ENCODE measurements around the gene ADCY7.

Gene ADCY7

DNA sequence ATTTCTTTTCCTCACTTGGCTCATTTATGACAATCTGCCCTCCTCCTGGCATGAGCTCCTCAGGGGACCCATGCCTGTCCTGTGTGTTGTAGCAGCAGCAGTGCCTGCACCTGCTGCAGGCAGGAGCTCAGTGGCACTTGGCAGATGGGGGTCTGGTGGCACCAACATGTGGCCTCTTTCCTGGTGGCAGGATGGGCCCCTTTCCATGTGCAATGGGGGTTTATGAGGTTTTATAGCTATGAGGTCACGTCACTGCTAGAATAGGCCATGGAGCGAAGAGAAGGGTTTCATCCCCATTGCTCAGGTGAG is 7.0 kb downstream of the ADCY7 start:
- H3K4me1 ChIP-seq (ENCODE audit: control insufficient read depth in 2 of 2, insufficient read depth in 2 of 2, low read length in 2 of 2): peaks cover 2 to 9% of the 10 kb centered on the region in 2 donors
- H3K27me3 ChIP-seq (ENCODE audit: control insufficient read depth in 2 of 2, insufficient read depth in 2 of 2, low read length in 2 of 2): no peaks in the 10 kb centered on the region

DNA sequence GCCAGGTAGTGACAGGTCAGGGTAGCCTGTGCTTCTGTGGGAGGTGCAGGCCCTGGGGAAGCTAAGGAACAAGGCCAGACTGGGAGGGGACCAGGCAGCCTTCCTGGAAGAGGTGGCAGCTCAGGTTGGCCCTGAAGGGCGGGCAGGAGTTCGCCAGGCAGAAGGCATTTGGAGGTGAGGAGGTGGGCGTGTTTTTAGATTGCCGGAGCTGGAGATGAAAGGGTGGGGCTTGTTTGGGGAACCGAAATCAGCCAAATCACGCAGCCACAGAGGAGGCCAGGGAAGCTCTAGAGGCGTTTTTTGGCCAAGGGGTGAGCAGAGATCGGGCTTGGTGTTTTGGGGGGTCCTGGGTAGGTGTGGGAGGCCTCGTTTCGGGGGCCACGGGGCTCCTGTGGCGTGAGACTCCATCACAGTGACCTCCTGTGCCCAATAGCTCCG is 7.6 kb downstream of the ADCY7 start:
- H3K4me1 ChIP-seq (ENCODE audit: control insufficient read depth in 2 of 2, insufficient read depth in 2 of 2, low read length in 2 of 2): peaks cover 2 to 7% of the 10 kb centered on the region in 2 donors

More for the DNA sequence above, 7.0 kb downstream of the ADCY7 start:
- Histone ChIP-seq H3K27ac (ENCODE audit: low read depth in 2 of 2, low read length in 2 of 2) (peak overlapping the region in 1 of 2 donors; percentile 84), H3K4me3 (ENCODE audit: low read length in 2 of 2) (peak overlapping the region in 1 of 2 donors; percentile 66), H3K9me3 (ENCODE audit: control insufficient read depth in 2 of 2, low read length in 2 of 2) (no peaks in the 10 kb centered on the region), H3K36me3 (ENCODE audit: control insufficient read depth in 2 of 2, insufficient read depth in 2 of 2, low read length in 2 of 2) (no peaks in the 10 kb centered on the region), H3K9ac (ENCODE audit: low read depth in 1 of 2, low read length in 2 of 2) (no peak overlapping the region)

GRCh38 chr16:50274326-50275097 is 8.2 kb downstream of the ADCY7 start:
- peak overlapping the region; percentile 55 to 84 for H3K27ac ChIP-seq (ENCODE audit: low read depth in 2 of 2, low read length in 2 of 2)
- peaks cover 5 to 10% of the 10 kb centered on the region in 2 donors for H3K4me1 ChIP-seq (ENCODE audit: control insufficient read depth in 2 of 2, insufficient read depth in 2 of 2, low read length in 2 of 2)
- H3K9ac ChIP-seq (ENCODE audit: low read depth in 1 of 2, low read length in 2 of 2): peak overlapping the region; percentile 38 to 70
- no peaks in the 10 kb centered on the region for H3K27me3 ChIP-seq (ENCODE audit: control insufficient read depth in 2 of 2, insufficient read depth in 2 of 2, low read length in 2 of 2)
- no peaks in the 10 kb centered on the region for H3K36me3 ChIP-seq (ENCODE audit: control insufficient read depth in 2 of 2, insufficient read depth in 2 of 2, low read length in 2 of 2)
- no peaks in the 10 kb centered on the region for H3K9me3 ChIP-seq (ENCODE audit: control insufficient read depth in 2 of 2, low read length in 2 of 2)
- peak overlapping the region; percentile 39 to 66 for H3K4me3 ChIP-seq (ENCODE audit: low read length in 2 of 2)

More for the DNA sequence above, 7.6 kb downstream of the ADCY7 start:
- Histone ChIP-seq H3K9me3 (ENCODE audit: control insufficient read depth in 2 of 2, low read length in 2 of 2) (no peaks in the 10 kb centered on the region), H3K9ac (ENCODE audit: low read depth in 1 of 2, low read length in 2 of 2) (peak overlapping the region; percentile 38 to 52), H3K27me3 (ENCODE audit: control insufficient read depth in 2 of 2, insufficient read depth in 2 of 2, low read length in 2 of 2) (no peaks in the 10 kb centered on the region), H3K4me3 (ENCODE audit: low read length in 2 of 2) (peak overlapping the region; percentile 39 to 66), H3K27ac (ENCODE audit: low read depth in 2 of 2, low read length in 2 of 2) (peak overlapping the region; percentile 54 to 84), H3K36me3 (ENCODE audit: control insufficient read depth in 2 of 2, insufficient read depth in 2 of 2, low read length in 2 of 2) (no peaks in the 10 kb centered on the region)

- peak overlapping the region in 1 of 2 donors; percentile 84 for H3K27ac ChIP-seq (ENCODE audit: low read depth in 2 of 2, low read length in 2 of 2)
- peak overlapping the region; percentile 36 to 70 for H3K9ac ChIP-seq (ENCODE audit: low read depth in 1 of 2, low read length in 2 of 2)
- no peaks in the 10 kb centered on the region for H3K36me3 ChIP-seq (ENCODE audit: control insufficient read depth in 2 of 2, insufficient read depth in 2 of 2, low read length in 2 of 2)
- H3K4me3 ChIP-seq (ENCODE audit: low read length in 2 of 2): peak overlapping the region; percentile 5 to 66
- H3K27me3 ChIP-seq (ENCODE audit: control insufficient read depth in 2 of 2, insufficient read depth in 2 of 2, low read length in 2 of 2): no peaks in the 10 kb centered on the region
- H3K9me3 ChIP-seq (ENCODE audit: control insufficient read depth in 2 of 2, low read length in 2 of 2): no peaks in the 10 kb centered on the region
- H3K4me1 ChIP-seq (ENCODE audit: control insufficient read depth in 2 of 2, insufficient read depth in 2 of 2, low read length in 2 of 2): peaks cover 7 to 11% of the 10 kb centered on the region in 2 donors
These were observed 8.7 kb downstream of the ADCY7 start for GRCh38 chr16:50275098-50275415.

GRCh38 chr16:50275428-50276325 is 9.3 kb downstream of the ADCY7 start:
- H3K4me1 ChIP-seq (ENCODE audit: control insufficient read depth in 2 of 2, insufficient read depth in 2 of 2, low read length in 2 of 2): peaks cover 10 to 11% of the 10 kb centered on the region in 2 donors
- no peaks in the 10 kb centered on the region for H3K9me3 ChIP-seq (ENCODE audit: control insufficient read depth in 2 of 2, low read length in 2 of 2)
- H3K4me3 ChIP-seq (ENCODE audit: low read length in 2 of 2): peak overlapping the region; percentile 5 to 66
- H3K27ac ChIP-seq (ENCODE audit: low read depth in 2 of 2, low read length in 2 of 2): peak overlapping the region in 1 of 2 donors; percentile 84
- H3K27me3 ChIP-seq (ENCODE audit: control insufficient read depth in 2 of 2, insufficient read depth in 2 of 2, low read length in 2 of 2): no peaks in the 10 kb centered on the region
- H3K36me3 ChIP-seq (ENCODE audit: control insufficient read depth in 2 of 2, insufficient read depth in 2 of 2, low read length in 2 of 2): no peaks in the 10 kb centered on the region
- no peak overlapping the region for H3K9ac ChIP-seq (ENCODE audit: low read depth in 1 of 2, low read length in 2 of 2)

DNA sequence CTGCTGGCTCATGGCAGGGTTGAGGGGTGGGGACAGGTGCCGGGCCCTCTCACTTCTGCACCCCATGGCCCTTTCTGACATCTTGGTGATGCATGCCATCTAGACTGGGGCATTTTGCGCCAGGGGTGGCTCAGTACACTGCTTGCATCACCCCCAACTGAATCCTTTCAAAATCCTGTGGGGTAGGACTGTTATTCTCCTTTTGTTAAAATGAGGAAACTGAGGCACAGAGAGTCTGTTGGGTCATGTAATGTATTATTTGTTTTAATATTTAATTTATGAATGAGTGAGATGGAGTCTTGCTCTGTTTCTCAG is 9.9 kb downstream of the ADCY7 start:
- Histone ChIP-seq H3K27ac (ENCODE audit: low read depth in 2 of 2, low read length in 2 of 2) (peak overlapping the region in 1 of 2 donors; percentile 32), H3K27me3 (ENCODE audit: control insufficient read depth in 2 of 2, insufficient read depth in 2 of 2, low read length in 2 of 2) (no peaks in the 10 kb centered on the region), H3K9ac (ENCODE audit: low read depth in 1 of 2, low read length in 2 of 2) (no peak overlapping the region), H3K4me3 (ENCODE audit: low read length in 2 of 2) (no peak overlapping the region), H3K4me1 (ENCODE audit: control insufficient read depth in 2 of 2, insufficient read depth in 2 of 2, low read length in 2 of 2) (peaks cover 14 to 16% of the 10 kb centered on the region in 2 donors), H3K36me3 (ENCODE audit: control insufficient read depth in 2 of 2, insufficient read depth in 2 of 2, low read length in 2 of 2) (no peaks in the 10 kb centered on the region), H3K9me3 (ENCODE audit: control insufficient read depth in 2 of 2, low read length in 2 of 2) (no peaks in the 10 kb centered on the region)

DNA sequence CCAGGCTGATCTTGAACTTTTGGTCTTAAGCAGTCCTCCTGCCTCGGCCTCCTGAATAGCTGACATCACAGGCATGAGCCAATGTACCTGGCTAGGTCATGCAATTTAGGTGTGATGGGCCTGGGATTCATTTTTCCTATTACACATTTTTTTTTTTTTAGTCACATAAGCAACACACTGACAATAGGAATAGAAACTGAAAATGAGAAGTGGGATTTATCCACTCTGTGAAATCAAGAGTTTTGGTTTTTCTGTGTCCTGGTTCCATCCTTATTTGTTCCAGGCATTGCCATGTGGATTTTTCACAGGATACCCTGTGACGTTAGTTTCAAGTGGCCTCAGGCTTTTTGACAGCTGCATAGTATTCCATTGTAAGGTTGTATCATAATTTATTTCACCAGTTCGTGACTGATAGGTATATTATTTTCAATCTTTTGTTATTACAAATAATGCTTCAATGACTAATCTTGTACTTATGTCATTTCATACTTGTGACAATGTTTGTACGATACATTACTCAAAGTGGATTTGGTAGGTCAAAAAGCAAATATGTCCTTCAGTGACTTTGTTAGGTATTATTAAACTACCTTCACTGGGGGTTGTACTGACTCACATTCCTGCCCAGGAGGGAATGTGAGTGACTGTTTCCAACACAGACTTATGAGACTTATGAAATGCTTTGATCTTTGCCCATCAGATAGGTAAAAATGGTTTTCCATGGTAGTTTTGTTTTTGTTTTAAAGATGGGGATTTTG is 10.6 kb downstream of the ADCY7 start:
- H3K4me3 ChIP-seq (ENCODE audit: low read length in 2 of 2): no peak overlapping the region
- H3K36me3 ChIP-seq (ENCODE audit: control insufficient read depth in 2 of 2, insufficient read depth in 2 of 2, low read length in 2 of 2): no peaks in the 10 kb centered on the region
- H3K4me1 ChIP-seq (ENCODE audit: control insufficient read depth in 2 of 2, insufficient read depth in 2 of 2, low read length in 2 of 2): peaks cover 18 to 20% of the 10 kb centered on the region in 2 donors
- H3K27ac ChIP-seq (ENCODE audit: low read depth in 2 of 2, low read length in 2 of 2): no peak overlapping the region
- no peaks in the 10 kb centered on the region for H3K9me3 ChIP-seq (ENCODE audit: control insufficient read depth in 2 of 2, low read length in 2 of 2)
- H3K27me3 ChIP-seq (ENCODE audit: control insufficient read depth in 2 of 2, insufficient read depth in 2 of 2, low read length in 2 of 2): no peaks in the 10 kb centered on the region
- H3K9ac ChIP-seq (ENCODE audit: low read depth in 1 of 2, low read length in 2 of 2): no peak overlapping the region

- H3K36me3 ChIP-seq (ENCODE audit: control insufficient read depth in 2 of 2, insufficient read depth in 2 of 2, low read length in 2 of 2): no peaks in the 10 kb centered on the region
- H3K4me3 ChIP-seq (ENCODE audit: low read length in 2 of 2): no peak overlapping the region
- peaks cover 23 to 26% of the 10 kb centered on the region in 2 donors for H3K4me1 ChIP-seq (ENCODE audit: control insufficient read depth in 2 of 2, insufficient read depth in 2 of 2, low read length in 2 of 2)
- no peaks in the 10 kb centered on the region for H3K27me3 ChIP-seq (ENCODE audit: control insufficient read depth in 2 of 2, insufficient read depth in 2 of 2, low read length in 2 of 2)
- no peaks in the 10 kb centered on the region for H3K9me3 ChIP-seq (ENCODE audit: control insufficient read depth in 2 of 2, low read length in 2 of 2)
- no peak overlapping the region for H3K9ac ChIP-seq (ENCODE audit: low read depth in 1 of 2, low read length in 2 of 2)
- H3K27ac ChIP-seq (ENCODE audit: low read depth in 2 of 2, low read length in 2 of 2): no peak overlapping the region
These were observed 11.9 kb downstream of the ADCY7 start for GRCh38 chr16:50278251-50278650.

DNA sequence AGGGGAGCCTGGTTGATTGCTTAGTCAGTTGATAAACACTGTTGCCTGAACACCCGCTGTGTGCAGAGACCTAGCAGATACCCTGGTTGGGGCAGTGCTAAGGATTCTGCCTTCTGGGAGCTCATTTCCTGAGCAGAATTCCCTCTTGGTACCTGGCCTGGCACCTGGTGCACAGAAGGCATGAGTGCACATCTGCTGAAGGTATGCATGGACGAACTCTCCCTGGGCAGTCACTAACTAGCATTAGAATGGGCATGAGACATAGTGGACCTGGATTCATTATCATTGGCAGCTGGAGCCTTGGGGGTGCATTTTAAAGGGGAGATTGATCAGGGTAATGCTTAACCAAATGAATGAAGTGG is 13.1 kb downstream of the ADCY7 start:
- peaks cover 32 to 33% of the 10 kb centered on the region in 2 donors for H3K4me1 ChIP-seq (ENCODE audit: control insufficient read depth in 2 of 2, insufficient read depth in 2 of 2, low read length in 2 of 2)
- H3K27me3 ChIP-seq (ENCODE audit: control insufficient read depth in 2 of 2, insufficient read depth in 2 of 2, low read length in 2 of 2): no peaks in the 10 kb centered on the region
- no peaks in the 10 kb centered on the region for H3K9me3 ChIP-seq (ENCODE audit: control insufficient read depth in 2 of 2, low read length in 2 of 2)
- H3K36me3 ChIP-seq (ENCODE audit: control insufficient read depth in 2 of 2, insufficient read depth in 2 of 2, low read length in 2 of 2): no peaks in the 10 kb centered on the region
- peak overlapping the region in 1 of 2 donors; percentile 44 for H3K4me3 ChIP-seq (ENCODE audit: low read length in 2 of 2)
- H3K9ac ChIP-seq (ENCODE audit: low read depth in 1 of 2, low read length in 2 of 2): peak overlapping the region; percentile 2 to 52
- peak overlapping the region; percentile 18 to 56 for H3K27ac ChIP-seq (ENCODE audit: low read depth in 2 of 2, low read length in 2 of 2)

All from mucosa of rectum (tissue), 2 donors.